GM13976 (cell line): ENCODE results near the gene SMIM38.

Source experiments
- DNase-seq: peaks from one replicate; pipeline ENCODE4 v3.0.0; 2012; ENCODE audit warnings: low spot score
- CTCF ChIP-seq: IDR thresholded peaks from 2 replicates; pipeline ENCODE4 v1.5.1; 2012; ENCODE audit warnings: borderline replicate concordance, mild to moderate bottlenecking; ENCODE audit not compliant: insufficient read depth; ENCODE audit errors: extremely low read depth, missing control alignments, control extremely low read depth
- in situ Hi-C: fragments of 300-500 bp; cut with MboI; formaldehyde crosslinking; loops from one replicate; pipeline ENCODE4 v1.12.0; 2022; ENCODE audit warnings: low sequenced_read_pairs, mixed read lengths, inconsistent platforms; ENCODE audit not compliant: unreplicated experiment

The SMIM38 gene

GRCh38 chr11:69178819-69179482 is 23.2 kb downstream of the SMIM38 start:
- in situ Hi-C loops = no loop called here
- TF ChIP-seq CTCF = no peak
- DNase-seq = no peak

- no peak for TF ChIP-seq CTCF
- in situ Hi-C loops = no loop called here
- DNase-seq = no peak
Observed at GRCh38 chr11:69180226-69180625, 24.5 kb downstream of the SMIM38 start.

- no peak for TF ChIP-seq CTCF
- DNase-seq = no peak
- in situ Hi-C loops = no loop called here
Observed at GRCh38 chr11:69180726-69181125, 25.0 kb downstream of the SMIM38 start.

GRCh38 chr11:69183613-69184012 is 27.9 kb downstream of the SMIM38 start:
- peak; percentile 82 for DNase-seq
- TF ChIP-seq CTCF = no peak
- in situ Hi-C loops = no loop called here

- no peak for TF ChIP-seq CTCF
- no peak for DNase-seq
Observed at GRCh38 chr11:69186316-69187260, 30.9 kb downstream of the SMIM38 start.

GRCh38 chr11:69187540-69188065 is 31.9 kb downstream of the SMIM38 start:
- in situ Hi-C loops = no loop called here

More at GRCh38 chr11:69186316-69187260, 30.9 kb downstream of the SMIM38 start:
- in situ Hi-C loops = no loop called here

More at GRCh38 chr11:69187540-69188065, 31.9 kb downstream of the SMIM38 start:
- no peak for TF ChIP-seq CTCF
- DNase-seq = no peak
